Jurkat, Clone E6-1 (cell line): ENCODE data around the gene PSMB5.

Experiments used
- DNase-seq: peaks from one replicate; pipeline ENCODE4 v3.0.0-alpha.2; 2011; ENCODE audit warnings: low read depth, low spot score
- H3K4me3 ChIP-seq: 2 replicates; pipeline ENCODE4 v1.5.1; 2011; ENCODE audit warnings: mild to moderate bottlenecking, low read length, control low read depth, moderate library complexity

PSMB5 gene

GRCh38 chr14:22979748-22980392 is 54.8 kb downstream of the PSMB5 start:
- peak overlapping the region; percentile 41 for H3K4me3 ChIP-seq
- no peak for DNase-seq

DNA sequence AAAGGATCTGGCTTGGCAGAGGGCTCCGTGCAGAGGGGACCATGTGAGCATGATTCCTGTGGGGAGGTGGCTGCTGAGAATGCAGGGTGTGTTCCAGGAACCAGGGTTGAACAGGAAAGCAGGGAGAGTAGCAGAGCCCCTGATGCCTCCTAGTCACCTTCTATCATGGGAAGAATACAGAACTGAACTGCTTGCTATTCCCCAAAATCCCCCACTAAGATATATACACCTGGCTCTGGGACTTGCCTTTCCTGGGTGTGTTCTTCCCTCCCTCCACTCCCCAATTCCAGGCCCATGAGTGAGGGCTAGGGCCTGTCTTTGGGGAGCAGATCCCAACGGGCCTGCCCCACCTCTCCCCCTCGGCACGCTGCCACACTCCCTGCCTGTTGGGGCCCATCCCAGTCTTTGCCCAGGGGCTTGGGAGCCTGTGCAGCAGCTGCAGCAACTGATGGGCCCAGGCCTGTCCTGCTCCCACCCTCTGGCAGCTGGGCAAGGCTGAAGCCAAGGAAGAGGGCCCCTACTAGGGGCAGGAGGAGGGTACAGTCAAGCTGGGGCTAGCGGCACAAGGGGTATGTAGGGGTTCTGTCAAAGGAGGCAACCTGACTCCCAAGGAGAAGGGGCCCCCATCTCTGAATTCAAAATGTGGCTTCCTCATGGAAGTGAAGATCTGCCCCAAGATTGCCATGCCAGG is 55.6 kb downstream of the PSMB5 start:
- no peak for DNase-seq
- no peak overlapping the region for H3K4me3 ChIP-seq

GRCh38 chr14:22978487-22978837 is 56.2 kb downstream of the PSMB5 start:
- no peak overlapping the region for H3K4me3 ChIP-seq

DNA sequence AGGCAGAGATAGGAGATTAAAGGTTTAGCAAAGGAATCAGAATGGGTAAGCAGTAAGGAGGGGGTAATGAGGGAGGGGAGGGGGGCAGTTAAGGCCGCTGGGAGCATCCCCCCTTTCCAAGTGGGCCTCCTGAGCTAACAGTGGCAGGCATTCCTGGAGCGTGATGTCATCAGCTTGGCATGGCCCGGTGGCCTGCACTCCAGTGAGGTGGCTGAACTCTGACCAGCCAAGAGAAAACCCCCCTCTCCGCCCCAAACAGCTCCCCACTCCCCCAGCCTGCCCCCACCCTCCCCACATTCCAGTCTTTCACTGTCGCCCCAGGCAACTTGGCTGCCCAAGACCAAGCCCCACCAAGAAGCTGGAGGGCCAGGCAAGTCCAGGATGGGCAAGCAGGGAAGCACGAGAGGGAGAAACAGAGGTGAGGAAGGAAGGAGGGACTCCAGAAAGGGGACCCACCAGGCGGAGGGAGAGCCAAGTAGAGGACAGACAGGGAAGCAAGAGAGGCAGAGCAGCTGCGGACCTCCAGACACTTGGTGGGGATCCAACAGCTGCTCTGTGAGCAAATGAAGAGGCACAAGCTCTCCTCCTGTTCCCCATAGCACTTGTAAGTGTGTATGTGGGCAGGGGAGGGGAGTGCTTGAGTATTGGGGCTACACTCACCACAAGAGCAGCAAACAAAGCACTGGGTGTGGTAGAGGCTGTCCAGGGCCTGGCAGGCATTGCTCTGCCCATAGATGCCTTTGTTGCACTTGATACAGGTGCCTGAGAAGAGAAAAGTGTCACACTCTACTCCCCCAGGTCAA is 56.8 kb downstream of the PSMB5 start:
- DNase-seq, result no peak
- H3K4me3 ChIP-seq, result no peak overlapping the region

More at GRCh38 chr14:22978487-22978837, 56.2 kb downstream of the PSMB5 start:
- DNase-seq, result no peak

GRCh38 chr14:22977434-22977683 is 57.3 kb downstream of the PSMB5 start:
- DNase-seq, result no peak
- no peak overlapping the region for H3K4me3 ChIP-seq

- no peak for DNase-seq
- H3K4me3 ChIP-seq, result no peak overlapping the region
Observed at GRCh38 chr14:22976620-22977433, 57.9 kb downstream of the PSMB5 start.
